NCI-H524 (cell line): ENCODE results near the gene LRRC37A3.
"Not testable (repeated sequence)": the region's sequence is repeated elsewhere in the genome, so short reads cannot be mapped to it uniquely, and the experiment has no call there.

Experiments used
- DNase-seq, 2 experiments: peaks; one replicate each; lab custom pipeline; 2025; lab: John Stamatoyannopoulos, UW

Gene LRRC37A3

DNA sequence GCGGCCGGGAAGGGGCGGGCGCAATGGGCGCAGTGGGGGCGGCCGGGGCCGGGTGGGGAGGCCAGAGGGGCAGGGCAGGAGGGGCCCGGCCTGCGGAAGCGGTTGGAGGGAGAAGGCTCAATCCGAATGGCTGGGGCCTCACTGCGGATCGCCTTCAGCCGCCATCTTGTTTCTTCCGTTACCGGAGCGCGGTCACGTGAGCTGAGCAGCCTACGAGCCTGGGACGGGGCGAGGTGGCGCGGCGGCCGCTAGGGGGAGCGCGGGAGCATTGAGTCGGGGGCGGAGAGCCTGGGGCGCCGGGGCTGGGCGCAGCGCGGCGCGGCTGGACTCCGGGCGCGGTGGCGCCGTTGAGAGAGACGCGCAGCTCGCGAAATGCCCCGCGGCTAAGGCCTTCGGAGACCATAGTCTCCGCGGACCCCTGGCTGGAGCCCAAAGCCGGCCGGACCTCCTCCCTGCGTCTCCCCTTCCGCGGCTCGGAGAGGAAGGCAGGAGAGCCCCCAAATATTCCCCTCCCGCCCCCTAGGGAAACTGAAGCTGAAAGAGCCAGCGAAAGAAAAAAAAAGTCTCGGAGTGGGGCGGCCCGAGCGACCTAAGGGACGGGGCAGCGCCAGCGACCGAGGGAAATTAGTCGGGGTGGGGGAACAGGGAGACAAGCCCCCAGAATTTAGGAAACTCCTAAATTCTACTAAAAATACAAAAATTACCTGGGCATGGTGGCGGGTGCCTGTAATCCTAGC lies at the start of gene LRRC37A3:
Gene LRRC37A3, minus strand, starts transcription at position 190 of the 737 bp plus-strand sequence. CDS start 22,221 bp downstream, outside the sequence.
- peak; percentile 98 for DNase-seq

DNA sequence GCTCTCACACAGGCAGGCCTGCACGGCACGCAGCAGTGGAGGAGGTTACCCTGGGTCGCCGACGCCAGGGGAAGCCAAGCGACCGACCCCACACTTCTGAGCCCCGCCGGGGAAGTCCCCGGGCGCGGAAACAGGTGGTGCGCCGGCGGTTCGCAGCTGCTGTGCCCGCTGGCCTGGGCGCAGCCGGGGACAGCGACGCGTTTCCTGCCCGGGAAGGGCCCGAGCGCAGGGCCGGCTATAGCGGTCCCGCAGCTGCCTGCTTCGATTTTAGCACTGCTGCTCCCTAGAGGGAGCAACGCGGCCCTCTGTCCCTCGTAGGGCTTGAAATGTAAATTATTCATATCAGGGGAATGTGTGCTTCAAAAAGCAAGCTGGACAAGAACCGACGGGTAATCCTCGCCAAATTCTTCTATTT lies 46.6 kb upstream of the LRRC37A3 start:
- DNase-seq, result peak; percentile 40 to 90

DNA sequence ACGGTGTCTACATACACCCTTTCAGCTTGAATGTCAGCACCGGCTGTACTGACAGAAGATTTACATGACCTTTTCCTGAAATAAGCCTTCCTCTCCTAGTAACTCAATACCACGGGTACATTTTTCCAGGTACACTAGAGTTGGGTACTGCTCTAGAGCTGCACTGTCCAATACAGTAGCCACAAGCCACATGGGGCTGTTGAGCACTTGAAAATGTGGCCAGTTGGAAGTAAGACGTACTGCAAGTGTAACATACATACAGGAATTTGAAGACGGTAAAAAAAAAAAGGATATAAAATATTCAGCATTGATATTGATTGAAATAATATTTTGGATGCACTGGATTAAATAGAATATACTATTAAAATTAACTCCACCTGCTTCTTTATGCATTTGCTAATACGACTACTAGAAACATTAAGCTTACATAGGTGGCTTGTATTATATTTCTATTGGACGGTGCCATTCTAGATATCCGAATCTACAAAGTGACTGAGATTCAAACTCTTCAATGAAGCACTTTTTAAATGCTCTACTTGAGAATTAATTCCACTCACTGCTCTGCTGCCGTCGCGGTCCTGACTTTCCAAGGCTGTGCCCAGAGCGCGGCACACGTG lies 46.1 kb upstream of the LRRC37A3 start:
- DNase-seq, result peak in 1 of 2 experiments; percentile 11

DNA sequence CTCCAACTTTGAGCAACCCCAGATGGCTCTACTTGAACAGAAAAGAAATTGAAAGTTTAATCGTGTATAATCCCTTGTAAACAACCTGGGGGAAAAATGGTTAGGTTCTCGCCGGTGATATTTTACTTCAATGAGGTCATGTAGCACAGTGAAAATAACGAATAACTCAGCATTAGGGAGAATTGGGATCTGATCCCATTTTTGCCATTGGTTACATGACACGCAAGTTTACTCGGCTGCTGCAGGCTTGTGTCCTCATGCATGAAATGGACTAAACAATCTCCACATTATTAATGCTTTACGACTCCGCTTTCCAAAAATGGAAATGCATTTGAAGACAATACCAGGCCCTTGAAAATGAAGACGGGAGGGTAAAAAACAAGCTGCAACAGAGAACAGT lies 45.5 kb upstream of the LRRC37A3 start:
- DNase-seq, result no peak

DNA sequence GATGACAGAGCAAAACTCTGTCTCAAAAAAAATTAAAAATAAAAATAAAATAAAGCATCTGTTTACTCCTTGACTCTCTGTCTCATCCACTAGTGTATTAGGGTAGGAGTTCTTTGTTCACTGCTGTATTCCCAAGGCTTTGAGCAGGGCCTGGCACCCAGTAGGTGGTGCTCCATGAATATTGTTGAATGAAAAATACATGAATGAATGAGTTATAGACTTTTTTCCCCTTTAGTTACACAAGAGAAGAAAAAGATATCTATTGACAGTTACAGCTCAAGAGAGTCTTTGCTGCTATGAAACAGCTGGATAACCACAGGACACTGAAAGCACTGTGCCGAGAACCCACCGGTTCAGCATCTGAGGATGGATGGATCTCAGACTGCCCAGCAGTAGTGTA lies 44.5 kb upstream of the LRRC37A3 start:
- DNase-seq, result not testable (repeated sequence)

DNA sequence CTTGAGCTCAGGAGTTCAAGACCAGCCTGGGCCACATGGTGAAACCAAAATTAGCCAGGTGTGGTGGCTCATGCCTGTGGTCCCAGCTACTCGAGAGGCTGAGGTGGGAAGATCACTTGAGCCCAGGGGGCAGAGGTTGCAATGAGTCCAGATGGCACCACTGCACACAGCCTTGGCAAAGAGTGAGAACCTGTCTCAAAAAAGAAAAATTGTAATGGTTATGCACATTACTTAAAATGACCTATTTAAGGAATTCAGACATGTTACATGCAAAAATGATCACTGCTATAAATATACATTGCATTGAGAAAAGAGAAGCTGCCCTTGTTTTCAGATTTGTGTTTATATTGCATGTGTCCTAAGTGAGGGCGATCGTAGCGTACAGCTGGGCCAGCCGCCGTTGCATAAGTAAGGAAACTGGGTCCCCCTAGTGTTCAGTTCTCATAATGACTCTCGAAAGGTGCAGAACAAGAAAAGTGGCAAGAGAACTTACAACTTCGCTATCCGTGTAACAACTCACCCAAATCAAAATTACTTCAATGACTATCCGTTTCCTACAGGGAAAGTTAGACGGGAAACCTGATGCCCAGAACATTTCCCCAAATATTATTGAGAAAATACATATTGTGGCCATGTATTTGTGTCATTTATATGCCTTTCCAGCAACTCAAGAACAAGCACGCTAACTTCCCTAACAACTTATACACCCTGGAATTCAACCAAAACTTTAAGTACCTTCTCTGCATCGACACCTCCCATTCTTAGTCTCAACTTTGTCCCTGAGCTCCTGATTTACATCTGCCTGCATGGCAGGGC lies 42.5 kb upstream of the LRRC37A3 start:
- DNase-seq, result peak; percentile 71 to 80

DNA sequence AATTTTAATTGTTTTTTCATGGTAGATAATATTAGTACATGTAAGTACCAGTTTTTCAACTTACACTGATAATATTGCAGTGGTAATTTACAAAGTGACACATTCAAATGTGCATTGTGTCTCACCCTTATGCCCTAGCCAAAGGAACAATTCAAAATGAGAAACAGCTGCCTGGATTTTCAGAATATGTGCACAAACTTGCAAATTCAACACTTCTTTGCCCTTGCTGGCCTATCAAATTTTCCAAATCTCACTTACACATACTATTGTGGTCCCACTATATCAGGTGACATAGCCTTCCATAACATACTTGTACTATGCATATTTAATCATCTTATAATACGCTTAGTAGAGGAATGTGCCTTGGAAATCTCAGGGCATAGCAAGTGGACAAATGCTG lies 32.6 kb upstream of the LRRC37A3 start:
- DNase-seq, result no peak

DNA sequence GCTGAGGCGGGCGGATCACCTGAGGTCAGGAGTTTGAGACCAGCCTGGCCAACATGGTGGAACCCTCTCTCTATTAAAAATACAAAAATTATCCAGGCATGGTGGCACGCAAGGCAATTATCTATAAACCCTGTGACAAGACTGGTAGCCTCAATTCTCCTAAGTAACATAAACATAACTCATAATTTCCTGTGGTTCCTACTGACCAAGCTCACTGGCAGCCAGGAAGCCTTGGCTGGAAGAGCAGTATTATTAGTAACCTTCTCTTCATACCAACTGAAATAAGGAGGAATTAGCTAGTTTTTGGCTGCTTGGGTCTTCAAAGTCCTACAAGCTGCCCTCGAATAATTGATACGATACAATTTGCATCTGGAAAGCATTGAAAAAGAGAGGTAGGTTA lies 31.6 kb upstream of the LRRC37A3 start:
- DNase-seq, result no peak

DNA sequence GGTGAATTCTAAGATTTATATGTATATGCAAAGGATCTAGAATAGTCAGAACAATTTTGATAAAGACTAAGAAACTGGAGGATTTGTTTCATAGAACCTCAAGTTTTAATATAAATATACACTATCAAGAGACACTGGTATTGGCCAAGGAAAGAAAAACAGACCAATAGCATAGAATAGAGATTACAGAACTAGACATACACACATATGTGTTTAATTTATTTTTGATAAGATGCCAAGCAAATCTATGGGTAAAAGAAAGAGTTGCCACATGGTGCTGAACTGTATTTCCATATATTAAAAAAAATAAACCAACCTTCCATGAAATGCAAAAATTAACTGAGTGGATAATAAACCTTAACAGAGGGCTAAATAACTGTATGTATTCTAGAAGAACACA lies 27.9 kb upstream of the LRRC37A3 start:
- no peak for DNase-seq

DNA sequence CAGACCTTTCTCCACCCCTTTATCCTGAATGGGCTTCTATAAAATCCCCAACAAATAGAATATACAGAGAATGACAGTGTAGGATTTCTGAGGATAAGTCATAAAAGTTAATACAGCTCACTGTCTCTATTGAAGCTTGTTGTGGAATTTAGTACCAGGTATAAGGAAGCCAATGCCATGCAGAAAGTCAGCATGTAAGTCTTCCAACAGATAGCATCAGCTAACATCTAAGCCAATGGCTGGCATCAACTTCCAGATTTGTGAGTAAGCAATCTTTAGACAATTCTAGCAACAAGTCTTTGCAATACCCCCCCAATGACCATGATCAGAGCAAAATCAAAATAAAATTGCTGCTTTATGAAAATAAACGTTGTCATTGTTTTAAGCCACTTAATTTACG lies 22.5 kb upstream of the LRRC37A3 start:
- no peak for DNase-seq

DNA sequence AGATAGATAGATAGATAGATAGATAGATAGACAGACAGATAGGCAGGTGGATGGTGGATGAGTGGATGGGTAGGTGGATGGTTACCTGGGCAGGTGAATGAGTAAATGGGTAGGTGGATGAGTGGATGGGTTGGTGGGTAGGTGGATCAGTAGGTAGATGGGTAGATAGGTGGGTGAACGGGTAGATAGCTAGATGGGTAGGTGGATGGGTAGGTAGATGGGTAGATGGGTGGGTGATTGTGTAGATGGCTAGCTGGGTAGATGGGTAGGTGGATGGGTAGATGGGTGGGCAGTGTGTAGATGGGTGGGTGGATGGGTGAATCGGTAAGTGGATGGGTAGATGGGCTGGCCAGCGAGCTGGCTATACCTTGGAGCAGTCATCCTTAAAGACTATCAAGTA lies 21.8 kb upstream of the LRRC37A3 start:
- DNase-seq, result no peak

DNA sequence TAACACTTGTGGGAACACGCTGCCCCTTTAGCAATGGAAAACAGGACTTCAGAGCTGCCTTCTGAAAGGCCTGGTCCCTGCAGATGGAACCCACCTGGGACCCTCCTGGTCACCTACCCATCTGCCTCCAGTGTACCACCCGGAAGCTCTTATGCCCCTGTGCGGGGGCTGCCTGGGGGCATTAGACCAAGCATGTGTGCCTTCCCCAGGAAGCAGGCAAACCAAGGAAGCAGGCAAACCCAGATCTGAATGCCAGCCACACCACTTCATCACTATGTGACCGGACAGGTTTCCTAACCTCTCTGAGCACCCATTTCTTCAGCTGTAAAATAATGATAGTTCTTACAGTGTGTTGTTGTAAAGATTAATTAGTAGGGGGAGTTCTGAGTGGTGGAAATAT lies 20.8 kb upstream of the LRRC37A3 start:
- DNase-seq, result no peak

DNA sequence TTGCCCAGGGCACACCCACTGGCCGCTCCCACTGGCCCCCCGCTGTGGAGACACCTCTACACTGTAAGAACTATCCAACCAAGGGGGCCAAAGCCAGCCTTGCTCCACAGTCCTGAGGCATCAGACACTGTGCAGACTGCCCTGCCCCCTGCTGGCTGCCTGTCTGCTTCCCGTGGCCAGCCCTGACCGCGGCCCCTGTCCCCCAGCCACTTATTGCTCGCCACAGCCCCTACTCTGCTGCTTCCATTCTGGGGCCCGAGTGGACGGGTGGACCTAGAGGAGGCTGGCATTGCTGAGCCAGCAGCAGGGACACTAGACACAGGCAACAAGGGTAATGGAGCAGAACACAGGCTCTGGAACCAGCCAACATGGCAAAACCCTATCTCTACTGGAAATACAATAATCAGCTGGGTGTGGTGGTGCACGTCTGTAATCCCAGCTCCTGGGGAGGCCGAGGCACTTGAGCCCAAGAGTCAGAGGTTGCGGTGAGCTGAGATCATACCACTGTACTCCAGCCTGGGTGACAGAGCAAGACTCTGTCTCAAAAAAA lies 19.7 kb upstream of the LRRC37A3 start:
- DNase-seq, result peak in 1 of 2 experiments; percentile 57

DNA sequence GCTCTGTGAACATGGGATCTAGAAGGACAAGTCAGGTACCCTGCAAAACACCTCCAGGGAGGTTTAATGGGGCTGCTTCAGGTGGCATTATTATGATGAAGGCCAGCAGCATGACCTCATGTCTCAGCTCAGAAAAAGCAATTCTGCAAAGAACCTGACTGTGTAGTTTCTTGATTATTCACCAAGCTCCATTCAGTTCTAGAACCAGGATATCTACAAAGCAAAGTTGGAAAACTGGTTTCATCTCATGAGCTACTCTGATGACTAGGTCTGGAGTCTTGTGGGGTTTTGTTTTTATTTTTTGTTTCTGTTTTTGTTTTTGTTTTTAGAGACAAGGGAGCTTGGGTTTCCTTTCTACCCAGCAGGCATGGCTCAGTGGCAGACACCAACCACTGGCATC lies 19.0 kb upstream of the LRRC37A3 start:
- no peak for DNase-seq

DNA sequence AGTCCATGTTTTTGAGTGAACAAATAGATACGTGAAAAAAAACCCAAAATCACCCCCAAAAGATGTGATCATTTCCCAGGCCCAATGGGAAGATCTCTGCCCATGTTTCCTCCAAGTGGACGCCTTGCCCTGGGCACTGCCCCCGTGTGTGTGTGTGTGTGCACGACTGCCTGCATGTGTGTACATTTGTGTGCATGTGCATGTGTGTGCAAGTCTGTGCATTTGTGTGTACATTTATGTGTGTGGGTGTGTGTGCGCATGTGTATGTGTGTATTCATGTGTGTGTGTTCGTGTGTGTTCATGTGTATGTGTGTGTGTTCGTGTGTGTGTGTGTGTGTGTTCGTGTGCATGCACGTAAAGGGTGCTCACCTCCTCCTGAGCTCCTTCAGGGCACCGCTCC lies 16.8 kb upstream of the LRRC37A3 start:
- DNase-seq, result no peak

DNA sequence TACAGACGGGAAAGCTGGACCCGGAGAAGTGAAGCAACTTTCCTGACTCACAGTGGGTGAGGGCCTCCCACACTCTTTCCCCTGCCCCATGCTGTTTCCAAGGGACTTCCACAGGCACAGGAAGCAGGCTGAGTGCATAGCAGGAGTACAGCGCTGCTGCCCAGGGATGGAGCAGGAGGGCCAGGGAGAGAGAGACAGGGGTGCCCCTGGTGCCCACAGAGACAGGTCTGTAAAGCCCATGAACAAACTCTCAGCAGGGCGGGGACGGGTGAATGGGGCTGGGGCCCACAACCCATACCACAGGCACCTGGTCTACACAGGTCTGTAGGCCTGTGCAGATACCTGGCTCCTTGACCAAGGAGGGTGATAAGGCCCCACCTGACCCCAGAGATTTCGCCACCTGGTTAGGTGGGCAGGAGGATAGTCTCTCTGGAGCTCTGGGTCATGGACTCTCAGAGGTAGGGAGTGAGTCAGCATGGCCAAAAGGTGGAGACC lies 15.1 kb upstream of the LRRC37A3 start:
- not testable (repeated sequence) for DNase-seq

DNA sequence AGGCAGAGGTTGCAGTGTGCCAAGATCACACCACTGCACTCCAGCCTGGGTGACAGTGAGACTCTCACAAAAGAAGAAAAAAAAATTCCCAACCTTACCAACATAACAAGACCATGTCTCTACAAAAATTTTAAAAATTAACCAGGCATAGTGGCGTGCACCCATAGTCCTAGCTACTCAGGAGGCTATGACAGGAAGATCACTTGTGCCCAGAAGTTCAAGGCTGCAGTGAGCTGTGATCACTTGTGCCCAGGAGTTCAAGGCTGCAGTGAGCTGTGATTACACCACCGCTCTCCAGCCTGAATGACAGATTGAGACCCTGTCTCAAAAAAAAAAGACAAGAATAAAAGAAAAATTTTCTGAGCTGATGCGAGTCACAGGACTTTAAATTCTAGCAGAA lies 13.6 kb upstream of the LRRC37A3 start:
- DNase-seq, result not testable (repeated sequence)

DNA sequence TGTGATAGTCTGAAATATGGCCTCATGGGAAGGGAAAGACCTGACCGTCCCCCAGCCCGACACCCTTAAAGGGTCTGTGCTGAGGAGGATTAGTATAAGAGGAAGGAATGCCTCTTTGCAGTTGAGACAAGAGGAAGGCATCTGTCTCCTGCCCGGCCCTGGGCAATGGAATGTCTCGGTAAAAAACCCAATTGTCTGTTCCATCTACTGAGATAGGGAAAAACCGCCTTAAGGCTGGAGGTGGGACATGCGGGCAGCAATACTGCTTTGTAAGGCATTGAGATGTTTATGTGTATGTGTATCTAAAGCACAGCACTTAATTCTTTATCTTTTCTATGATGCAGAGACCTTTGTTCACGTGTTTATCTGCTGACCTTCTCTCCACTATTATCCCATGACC lies 11.1 kb upstream of the LRRC37A3 start:
- DNase-seq, result peak in 1 of 2 experiments; percentile 43

DNA sequence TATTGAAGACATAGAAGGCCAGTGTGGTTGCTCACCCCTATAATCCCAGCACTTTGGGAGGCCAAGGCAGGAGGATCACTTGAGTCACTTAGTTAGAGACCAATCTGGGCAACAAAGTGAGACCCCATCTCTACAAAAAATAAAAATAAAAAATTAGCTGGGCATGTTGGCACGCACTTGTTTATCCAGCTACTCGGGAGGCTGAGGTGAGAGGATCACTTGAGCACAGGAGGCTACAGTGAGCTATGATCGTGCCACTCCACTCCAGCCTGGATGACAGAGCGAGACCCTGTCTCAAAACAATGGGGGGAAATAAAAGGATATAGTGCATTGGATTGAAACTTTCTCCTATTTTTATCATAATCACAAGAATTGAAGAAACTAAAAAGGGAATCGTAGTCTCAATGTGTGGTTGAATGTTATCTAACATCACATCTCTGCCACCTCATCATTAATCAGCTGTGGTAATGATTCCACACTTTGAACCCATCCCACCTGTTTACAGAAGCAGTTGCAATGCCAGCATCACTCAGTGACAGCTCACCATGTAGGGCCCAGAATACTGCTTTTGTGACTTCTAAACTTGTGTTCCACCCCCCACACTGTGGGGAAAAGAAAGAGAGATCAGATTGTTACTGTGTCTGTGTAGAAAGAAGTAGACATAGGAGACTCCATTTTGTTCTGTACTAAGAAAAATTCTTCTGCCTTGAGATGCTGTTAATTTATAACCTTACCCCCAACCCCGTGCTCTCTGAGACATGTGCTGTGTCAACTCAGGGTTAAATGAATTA lies 10.3 kb upstream of the LRRC37A3 start:
- peak in 1 of 2 experiments; percentile 15 for DNase-seq

DNA sequence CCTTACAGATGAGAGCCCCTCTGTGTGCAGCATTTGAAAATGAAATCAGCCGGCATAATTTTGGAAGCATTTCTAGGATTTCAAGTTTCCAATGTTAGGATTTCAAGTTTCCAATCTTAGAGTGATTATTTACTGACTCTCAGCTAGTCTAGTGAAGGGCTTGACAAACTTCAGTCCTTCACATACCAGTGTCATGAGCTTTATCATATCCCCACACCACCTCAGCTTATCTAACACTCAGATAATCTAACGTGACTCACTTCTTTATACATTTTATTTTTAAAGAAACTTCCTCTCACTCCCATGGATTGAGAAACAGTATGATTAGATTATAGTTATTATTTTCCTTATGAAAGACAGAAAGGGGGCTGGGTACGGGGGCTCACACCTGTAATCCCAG lies 9.4 kb upstream of the LRRC37A3 start:
- DNase-seq, result not testable (repeated sequence)

DNA sequence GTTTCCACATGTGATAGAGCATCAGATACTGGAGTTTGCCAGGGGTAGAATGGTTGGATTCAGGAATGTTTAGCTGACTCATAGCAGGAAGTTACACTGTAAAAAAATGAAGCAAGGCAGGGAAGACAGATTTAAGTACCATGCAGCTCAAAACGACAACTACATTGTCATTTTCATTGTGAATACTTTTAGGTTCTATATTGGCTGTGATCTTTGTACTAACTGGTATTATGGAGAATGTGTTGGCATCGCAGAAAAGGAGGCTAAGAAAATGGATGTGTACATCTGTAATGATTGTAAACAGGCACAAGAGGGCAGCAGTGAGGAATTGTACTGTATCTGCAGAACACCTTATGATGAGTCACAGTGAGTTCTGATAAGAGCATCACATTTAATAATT lies 8.2 kb upstream of the LRRC37A3 start:
- peak; percentile 74 to 75 for DNase-seq
